ENCODE data around the gene RNF223.
"Not testable (repeated sequence)": the region's sequence is repeated elsewhere in the genome, so short reads cannot be mapped to it uniquely, and the experiment has no call there.

Gene RNF223

GRCh38 chr1:1058088-1058905 lies 15.8 kb downstream of the RNF223 start:
- no peak for DNase-seq

- DNase-seq: not testable (repeated sequence)
These were observed 16.4 kb downstream of the RNF223 start for GRCh38 chr1:1057769-1058087.

GRCh38 chr1:1055841-1056736 lies 18.0 kb downstream of the RNF223 start:
- no peak for DNase-seq

- DNase-seq: no peak
These were observed 19.1 kb downstream of the RNF223 start for GRCh38 chr1:1054971-1055370.

GRCh38 chr1:1054099-1054700 lies 19.9 kb downstream of the RNF223 start:
- no peak for DNase-seq

- no peak for DNase-seq
These were observed 20.4 kb downstream of the RNF223 start for GRCh38 chr1:1053682-1054081.

GRCh38 chr1:1053022-1053421 lies 21.1 kb downstream of the RNF223 start:
- no peak for DNase-seq

- DNase-seq: no peak
These were observed 21.9 kb downstream of the RNF223 start for GRCh38 chr1:1052003-1052840.

GRCh38 chr1:1051127-1051810 lies 22.8 kb downstream of the RNF223 start:
- DNase-seq: no peak

GRCh38 chr1:1050577-1051052 lies 23.5 kb downstream of the RNF223 start:
- no peak for DNase-seq

- no peak for DNase-seq
These were observed 24.6 kb downstream of the RNF223 start for GRCh38 chr1:1049318-1050165.

GRCh38 chr1:1048765-1049164 lies 25.3 kb downstream of the RNF223 start:
- no peak for DNase-seq

GRCh38 chr1:1047963-1048362 lies 26.1 kb downstream of the RNF223 start:
- no peak for DNase-seq

- DNase-seq: no peak
These were observed 26.7 kb downstream of the RNF223 start for GRCh38 chr1:1047407-1047806.

- no peak for DNase-seq
These were observed 27.3 kb downstream of the RNF223 start for GRCh38 chr1:1046767-1047166.

GRCh38 chr1:1046243-1046642 lies 27.9 kb downstream of the RNF223 start:
- DNase-seq: no peak

GRCh38 chr1:1045129-1045528 lies 29.0 kb downstream of the RNF223 start:
- DNase-seq: no peak

- DNase-seq: no peak
These were observed 29.5 kb downstream of the RNF223 start for GRCh38 chr1:1044455-1045078.

- no peak for DNase-seq
These were observed 30.2 kb downstream of the RNF223 start for GRCh38 chr1:1043921-1044320.

- DNase-seq: no peak
These were observed 30.7 kb downstream of the RNF223 start for GRCh38 chr1:1043411-1043810.

- DNase-seq: no peak
These were observed 31.3 kb downstream of the RNF223 start for GRCh38 chr1:1042835-1043234.
